CD4-positive, alpha-beta T cell treated with Interferon alpha-2 for 1 hour (primary cell): ENCODE measurements around the gene COL3A1.

ENCODE experiments used
- DNase-seq, 2 donors: peaks; one replicate each; pipeline ENCODE4 v3.0.0-alpha.2; 2020 to 2022

COL3A1 gene

DNA sequence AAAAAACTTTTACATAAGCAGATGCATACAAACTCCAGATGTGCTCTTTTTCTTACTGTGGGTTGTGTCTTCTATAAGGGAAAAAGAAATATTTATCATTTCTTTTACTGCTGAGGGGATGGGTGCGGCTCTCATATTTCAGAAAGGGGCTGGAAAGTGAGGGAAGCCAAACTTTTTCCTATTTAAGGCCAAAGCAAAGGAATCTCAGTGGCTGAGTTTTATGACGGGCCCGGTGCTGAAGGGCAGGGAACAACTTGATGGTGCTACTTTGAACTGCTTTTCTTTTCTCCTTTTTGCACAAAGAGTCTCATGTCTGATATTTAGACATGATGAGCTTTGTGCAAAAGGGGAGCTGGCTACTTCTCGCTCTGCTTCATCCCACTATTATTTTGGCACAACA is at the start of gene COL3A1:
TSS of gene COL3A1 (plus strand) at position 210 of the 400 bp plus-strand sequence. CDS start at position 327, 117 bp downstream.
- DNase-seq = no peak

DNA sequence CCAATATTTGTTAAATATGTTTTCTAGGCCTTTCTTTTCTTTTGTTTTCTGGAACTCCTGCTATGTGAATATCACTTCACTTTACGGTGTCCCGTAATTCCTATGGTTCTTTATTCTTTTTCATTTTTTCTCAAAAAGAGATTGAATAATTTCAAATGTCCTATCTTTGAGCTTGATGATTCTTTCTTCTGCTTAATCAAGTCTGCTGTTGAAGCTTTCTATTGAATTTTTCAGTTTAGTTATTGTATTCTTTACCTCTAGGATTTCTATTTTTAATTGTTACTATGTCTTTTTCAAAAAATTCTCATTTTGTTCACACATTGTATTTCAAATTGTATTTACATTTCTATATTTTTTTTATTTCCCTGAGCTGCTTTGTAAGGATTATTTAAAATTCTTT is 45.5 kb upstream of the COL3A1 start:
- no peak for DNase-seq

DNA sequence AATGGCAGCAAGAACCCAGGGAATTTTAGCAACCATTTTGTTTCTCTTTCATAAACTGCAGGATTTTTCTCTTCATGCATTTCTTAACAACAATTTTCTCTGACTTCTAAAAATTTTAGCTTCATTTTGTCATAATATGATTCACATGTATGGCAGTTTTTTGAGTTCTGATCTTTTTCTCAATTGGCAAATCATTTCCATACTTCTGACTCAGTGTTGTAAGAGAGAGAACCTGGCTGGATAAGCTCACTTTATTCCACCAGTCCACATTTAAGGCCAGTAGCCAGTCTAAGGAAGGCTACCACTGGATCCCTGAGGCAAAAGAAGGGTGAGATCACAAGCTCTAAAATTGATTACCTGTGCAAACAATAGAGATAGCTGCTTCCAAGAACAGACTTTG is 42.8 kb upstream of the COL3A1 start:
- DNase-seq = no peak

GRCh38 chr2:188937228-188938220 is 36.6 kb upstream of the COL3A1 start:
- no peak for DNase-seq

DNA sequence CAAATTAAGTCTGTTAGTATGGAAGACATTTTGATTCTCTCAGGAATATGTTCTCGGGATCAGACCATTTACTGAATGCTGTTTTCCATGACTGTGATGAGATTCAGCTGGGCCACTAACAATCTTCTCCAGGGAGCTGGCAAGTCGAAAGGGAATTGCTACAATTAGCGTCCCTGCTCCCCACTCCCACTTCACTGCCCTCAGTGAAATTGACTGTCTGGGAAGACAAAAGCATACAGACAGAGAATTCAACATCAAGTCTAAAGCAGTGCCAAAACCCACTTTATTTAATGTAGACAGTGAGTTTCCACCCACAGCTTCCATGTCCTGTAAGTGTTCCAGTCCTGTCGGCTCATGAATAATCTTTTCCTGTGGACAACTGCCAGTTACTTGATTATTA is 34.0 kb upstream of the COL3A1 start:
- no peak for DNase-seq

DNA sequence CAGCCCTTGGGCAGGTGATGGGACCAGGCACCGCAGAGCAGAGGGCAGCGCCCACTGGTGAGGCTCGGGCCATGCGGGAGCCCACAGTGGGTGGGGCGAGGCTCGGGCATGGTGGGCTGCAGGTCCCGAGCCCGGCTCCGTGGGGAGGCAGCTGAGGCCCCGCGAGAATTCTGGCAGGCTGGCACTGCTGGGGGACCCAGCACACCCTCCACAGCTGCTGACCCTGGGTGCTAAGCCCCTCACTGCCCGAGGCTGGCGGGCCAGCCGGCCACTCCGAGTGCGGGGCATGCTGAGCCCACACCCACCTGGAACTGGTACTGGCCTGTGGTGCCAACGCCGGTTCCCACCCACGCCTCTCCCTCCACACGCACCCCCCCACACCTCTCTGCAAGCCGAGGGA is 29.7 kb upstream of the COL3A1 start:
- DNase-seq = no peak

DNA sequence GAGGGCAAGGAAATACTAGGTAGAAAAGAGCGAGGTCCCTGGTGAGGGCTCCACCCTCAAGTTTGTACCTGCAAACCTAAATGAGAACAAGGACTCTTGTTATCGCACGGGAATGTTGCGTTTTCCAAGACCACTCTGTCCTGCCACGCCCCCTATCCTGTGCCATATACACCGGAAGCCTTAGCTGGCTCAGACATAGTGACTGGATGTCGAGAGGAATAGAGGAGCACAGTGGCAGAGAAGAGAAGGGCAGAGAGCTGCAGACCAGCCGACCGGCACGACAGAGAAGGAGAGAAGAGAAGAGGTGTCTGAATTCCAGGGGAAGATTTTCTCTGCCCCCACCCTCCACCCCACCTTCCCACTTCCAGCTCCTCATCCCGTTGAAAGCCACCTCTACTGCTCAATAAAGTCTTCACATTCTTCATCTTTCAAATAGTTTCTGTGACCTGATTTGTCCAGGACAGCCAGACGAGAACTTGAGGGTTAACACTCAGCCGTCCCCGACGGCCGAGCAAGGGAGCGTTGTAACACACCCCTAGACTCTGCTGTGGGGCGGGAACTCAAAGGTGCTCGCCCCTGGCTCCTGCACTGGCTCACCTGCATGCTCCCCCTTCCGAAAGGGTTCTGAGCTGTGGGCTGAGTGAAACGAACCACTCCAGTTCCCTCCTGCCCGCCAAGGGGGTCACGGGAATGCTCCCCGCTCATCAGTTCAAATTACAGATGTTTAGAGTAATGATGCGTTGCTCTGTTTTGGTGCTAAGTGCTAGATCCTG is 24.9 kb upstream of the COL3A1 start:
- no peak for DNase-seq

DNA sequence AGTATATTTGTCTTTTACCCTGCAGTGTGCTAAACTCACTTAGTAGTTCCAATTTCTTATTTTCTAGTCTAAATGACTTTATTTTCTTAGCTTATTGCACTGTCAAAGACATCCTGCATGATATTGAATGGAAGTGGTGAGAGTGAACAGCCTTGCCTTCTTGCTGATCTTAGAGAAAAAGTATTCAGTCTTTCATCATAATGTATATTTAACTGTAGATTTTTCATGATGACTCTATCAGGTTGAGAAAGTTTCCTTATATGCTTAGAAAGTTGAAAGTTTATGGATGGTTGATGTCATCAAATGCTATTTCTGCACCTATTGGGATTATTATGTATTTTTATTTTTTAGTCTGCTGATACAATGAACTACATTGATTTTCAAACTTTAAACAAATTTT is 21.3 kb upstream of the COL3A1 start:
- no peak for DNase-seq

- DNase-seq = no peak
These were observed 17.9 kb upstream of the COL3A1 start for GRCh38 chr2:188956290-188956689.

- no peak for DNase-seq
These were observed 17.2 kb upstream of the COL3A1 start for GRCh38 chr2:188956961-188957360.

DNA sequence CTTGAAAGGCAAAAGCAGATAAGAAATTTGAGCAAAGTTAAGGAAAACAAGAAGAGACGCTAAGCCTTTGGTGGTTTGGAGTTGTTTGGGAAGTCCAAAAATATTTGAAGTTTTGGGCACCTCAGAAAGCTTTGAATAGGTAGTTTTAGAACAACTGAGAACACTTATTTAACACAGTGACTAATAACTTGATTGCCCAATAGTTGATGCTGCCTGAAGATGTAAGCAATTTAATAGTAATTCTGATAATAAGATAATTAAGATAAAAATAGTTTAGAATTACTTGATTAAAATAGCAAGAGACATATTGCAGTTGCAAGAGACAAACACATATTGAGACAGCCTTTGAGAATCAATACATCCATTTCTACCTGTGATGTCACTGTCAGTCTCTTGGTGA is 16.5 kb upstream of the COL3A1 start:
- no peak for DNase-seq

DNA sequence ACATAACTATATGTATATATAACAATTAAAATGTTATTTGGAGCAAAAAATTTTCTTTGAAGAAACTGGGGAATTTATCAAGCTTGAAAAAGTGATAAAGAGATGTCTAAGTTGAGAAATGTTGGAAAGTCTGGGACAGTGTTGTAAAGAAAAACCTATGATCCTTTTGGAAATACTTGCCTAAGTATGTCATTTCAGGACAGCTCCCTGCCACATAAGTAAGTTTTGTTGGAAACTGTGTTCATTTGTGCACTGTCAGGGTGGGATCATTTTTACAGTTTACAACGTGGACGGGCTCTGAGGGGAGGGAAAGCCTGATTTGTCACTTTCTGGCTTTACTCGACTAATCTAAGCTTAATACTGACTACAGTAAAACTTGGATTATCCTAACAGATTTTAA is 10.4 kb upstream of the COL3A1 start:
- no peak for DNase-seq

DNA sequence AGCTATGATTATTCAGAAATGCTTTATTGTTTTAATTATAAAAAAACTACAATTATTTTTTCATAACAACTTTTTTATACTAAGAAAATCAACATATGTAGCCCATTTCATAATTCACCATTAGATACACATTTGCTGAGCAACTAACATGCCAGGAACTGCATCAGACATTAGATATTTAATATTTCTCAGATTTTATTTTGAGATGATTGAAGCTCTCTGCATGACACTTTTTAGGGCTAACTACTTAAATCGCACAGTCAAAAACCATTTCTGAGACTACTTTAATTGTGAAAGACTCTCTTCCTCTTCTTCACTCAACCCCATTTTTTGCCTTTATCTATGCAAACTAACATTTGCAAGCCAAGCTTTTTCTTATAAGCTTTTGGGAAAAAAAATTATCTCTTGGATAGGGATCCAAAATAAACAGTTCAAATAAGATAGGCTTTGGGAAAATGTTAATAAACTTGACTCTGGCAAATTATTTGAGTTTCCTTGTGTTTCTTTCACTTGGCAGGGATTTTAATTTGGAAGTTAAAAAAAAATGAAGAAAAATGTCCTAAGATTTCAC is 9.1 kb upstream of the COL3A1 start:
- no peak for DNase-seq

GRCh38 chr2:188965563-188965962 is 8.6 kb upstream of the COL3A1 start:
- DNase-seq = no peak

DNA sequence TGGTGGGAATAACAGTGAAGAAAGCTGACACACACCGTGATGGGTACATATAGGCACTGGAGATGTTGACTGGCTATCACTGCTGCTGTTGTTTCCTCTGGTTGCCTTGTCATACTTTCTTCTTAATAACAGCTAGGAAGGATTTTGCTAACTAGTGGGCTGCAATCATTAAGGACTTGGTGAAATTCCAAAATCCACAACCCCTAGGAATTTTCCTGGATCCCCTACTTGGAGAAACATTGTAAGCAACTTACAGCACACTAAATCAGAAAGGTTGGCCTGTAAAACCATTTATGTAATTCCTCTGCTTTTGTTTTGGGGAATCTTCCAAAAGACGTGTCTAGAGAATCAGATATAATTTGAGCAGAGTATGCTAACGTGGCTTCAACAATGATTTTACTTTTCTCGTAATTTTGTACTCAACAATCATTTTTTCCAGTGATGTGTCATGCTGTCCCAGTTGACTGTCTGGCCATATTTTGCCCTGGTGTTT is 8.0 kb upstream of the COL3A1 start:
- no peak for DNase-seq

DNA sequence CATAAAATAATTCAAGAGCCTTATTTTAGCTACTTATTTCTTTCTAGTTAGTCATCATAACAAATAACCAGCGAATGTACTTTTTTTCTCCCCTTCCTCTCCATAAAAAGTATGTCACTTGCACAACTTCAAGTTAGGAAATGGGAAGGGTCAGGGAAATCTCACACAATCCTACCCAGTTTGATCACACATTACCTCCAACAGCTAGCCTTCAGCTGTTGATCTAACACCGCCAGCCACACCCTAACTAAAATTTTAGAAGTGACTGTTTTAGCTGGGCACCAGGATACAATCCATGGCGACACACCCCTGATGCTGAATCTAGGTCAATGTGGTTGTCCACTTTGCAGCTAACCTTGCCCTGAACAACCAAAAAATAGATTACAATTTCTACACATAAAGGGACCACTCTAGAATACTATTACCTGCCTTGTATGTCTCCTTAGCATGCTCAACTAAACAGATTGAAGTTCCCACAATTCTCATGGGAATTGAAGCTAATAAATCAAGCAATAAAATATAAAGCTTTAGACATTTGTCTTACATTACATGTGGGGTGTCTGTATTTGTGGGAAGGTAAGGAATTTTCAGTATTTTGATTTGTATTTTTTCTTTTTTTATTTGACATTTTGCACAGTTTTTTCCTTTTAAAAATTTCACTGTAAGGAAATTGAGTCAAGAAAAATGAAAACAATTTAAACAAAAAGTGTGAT is 7.3 kb upstream of the COL3A1 start:
- DNase-seq = no peak

DNA sequence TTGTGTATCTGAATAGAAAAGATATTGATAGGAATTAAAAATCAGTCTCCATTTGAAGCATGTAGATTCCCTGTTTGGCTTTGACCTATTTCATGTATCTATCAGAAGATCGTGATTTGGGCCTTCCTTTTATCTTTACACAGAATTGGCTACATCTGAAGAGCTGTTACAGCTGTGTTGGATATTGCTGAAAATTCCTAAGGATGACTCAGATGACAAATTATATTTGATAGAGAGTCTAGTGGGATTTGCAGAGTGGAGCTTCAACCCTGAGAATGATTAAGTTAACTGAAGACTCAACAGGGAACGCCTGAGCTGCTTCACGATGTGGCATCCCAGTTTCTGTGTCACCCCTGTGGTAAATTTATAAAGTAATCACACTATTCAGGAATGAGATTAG is 4.9 kb upstream of the COL3A1 start:
- no peak for DNase-seq

DNA sequence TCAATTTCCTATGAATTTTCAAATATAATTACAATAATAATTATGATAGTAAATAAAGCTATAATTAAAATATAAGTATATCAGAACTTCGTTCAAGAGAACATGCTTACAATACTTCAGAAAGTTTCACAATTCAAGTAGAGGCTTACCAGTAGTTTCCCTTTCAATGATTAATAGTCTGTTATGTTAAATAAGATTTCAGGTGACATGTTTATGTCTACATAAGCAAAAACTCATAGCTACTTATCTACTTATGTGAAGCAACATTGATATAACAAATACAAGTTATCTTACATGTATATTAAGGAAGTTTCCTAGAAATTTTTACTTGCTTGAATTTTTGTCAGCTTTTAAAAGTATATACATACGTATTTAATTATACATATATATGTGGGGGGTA is 4.5 kb upstream of the COL3A1 start:
- DNase-seq = no peak

DNA sequence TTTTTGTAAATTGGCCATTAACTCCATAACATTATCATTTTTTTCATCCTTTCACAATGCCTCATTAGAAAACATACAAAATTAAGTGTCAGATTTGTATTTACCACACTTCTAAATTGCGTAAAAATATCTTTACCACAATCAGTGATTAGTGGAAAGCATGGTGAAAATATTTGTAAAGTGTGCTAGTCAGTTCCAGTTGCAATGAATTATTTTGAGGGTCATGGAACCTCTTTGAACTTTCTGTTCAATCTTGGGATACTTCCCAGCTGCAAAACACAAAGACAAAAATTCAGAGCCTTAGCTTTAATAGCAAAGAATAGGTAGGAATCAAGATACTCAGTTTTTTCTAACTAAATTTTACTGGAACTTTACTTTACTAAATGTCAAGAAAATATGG is 4.0 kb upstream of the COL3A1 start:
- DNase-seq = no peak

GRCh38 chr2:188971432-188971861 is 2.7 kb upstream of the COL3A1 start:
- DNase-seq = no peak

- DNase-seq = no peak
These were observed 532 bp upstream of the COL3A1 start for GRCh38 chr2:188973641-188974040.

- DNase-seq = no peak
These were observed 1.4 kb downstream of the COL3A1 start for GRCh38 chr2:188975497-188976102.
